Measurements from ENCODE around the gene MEF2A. TPM values are rescaled to one million over a fixed set of nuclear protein-coding genes. Genes with fewer than 3 reads are reported as not detected.

The MEF2A gene
- total and polyA plus RNA-seq, 8 donors, result 56.1 to 68.4 (median 63.0) TPM

DNA sequence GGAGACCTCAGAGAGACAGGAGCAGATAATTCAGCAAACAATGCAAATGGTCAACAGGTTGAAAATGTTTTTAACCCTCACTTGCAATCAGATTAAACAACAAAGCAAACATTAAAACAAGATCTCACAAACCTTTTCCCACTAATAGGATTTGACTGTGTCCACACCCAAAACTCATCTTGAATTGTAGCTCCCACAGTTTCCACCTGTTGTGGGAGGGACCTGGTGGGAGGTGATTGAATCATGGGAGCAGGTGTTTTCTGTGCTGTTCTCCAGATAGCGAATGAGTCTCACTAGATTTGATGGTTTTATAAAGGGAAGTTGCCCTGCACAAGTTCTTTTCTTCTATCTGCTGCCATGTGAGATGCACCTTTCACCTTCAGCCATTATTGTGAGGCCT, 168.8 kb downstream of the MEF2A start:
- TF ChIP-seq CTCF (IDR thresholded peaks at IDR 0.05), result no peak
- intact Hi-C loops (cut with DNase I), result no loop called here
- peaks cover 0 to 15% of the 10 kb centered on the region in 2 donors for H3K4me1 ChIP-seq
- H3K36me3 ChIP-seq, result no peaks in the 10 kb centered on the region
- ATAC-seq (no peak), DNase-seq (no peak)
- H3K4me3 ChIP-seq, result no peak overlapping the region
- H3K27ac ChIP-seq, result no peak overlapping the region
- no peaks in the 10 kb centered on the region for H3K9me3 ChIP-seq
- no peaks in the 10 kb centered on the region for H3K27me3 ChIP-seq

GRCh38 chr15:99735868-99736267, 170.1 kb downstream of the MEF2A start:
- Histone ChIP-seq H3K4me1 (peaks cover 0 to 15% of the 10 kb centered on the region in 2 donors), H3K9me3 (no peaks in the 10 kb centered on the region), H3K27me3 (no peaks in the 10 kb centered on the region), H3K27ac (no peak overlapping the region), H3K4me3 (no peak overlapping the region), H3K36me3 (no peaks in the 10 kb centered on the region)
- DNase-seq (no peak), ATAC-seq (no peak)
- intact Hi-C loops (cut with DNase I), result no loop called here
- TF ChIP-seq CTCF (IDR thresholded peaks at IDR 0.05), result no peak

- H3K36me3 ChIP-seq, result no peaks in the 10 kb centered on the region
- no peaks in the 10 kb centered on the region for H3K9me3 ChIP-seq
- no peaks in the 10 kb centered on the region for H3K27me3 ChIP-seq
- no peak overlapping the region for H3K27ac ChIP-seq
- TF ChIP-seq CTCF (IDR thresholded peaks at IDR 0.05), result no peak
- H3K4me1 ChIP-seq, result peaks cover 0 to 13% of the 10 kb centered on the region in 2 donors
- DNase-seq (no peak), ATAC-seq (no peak)
- no peak overlapping the region for H3K4me3 ChIP-seq
- intact Hi-C loops (cut with DNase I), result no loop called here
Measured at GRCh38 chr15:99736702-99737101, 170.9 kb downstream of the MEF2A start.

- DNase-seq (no peak), ATAC-seq (no peak)
- Histone ChIP-seq H3K36me3 (no peaks in the 10 kb centered on the region), H3K4me3 (no peak overlapping the region), H3K9me3 (no peaks in the 10 kb centered on the region), H3K27ac (no peak overlapping the region), H3K27me3 (no peaks in the 10 kb centered on the region), H3K4me1 (peaks cover 0 to 3% of the 10 kb centered on the region in 2 donors)
- TF ChIP-seq CTCF (IDR thresholded peaks at IDR 0.05), result no peak
- intact Hi-C loops (cut with DNase I), result no loop called here
Measured at GRCh38 chr15:99738021-99738847, 172.4 kb downstream of the MEF2A start.

DNA sequence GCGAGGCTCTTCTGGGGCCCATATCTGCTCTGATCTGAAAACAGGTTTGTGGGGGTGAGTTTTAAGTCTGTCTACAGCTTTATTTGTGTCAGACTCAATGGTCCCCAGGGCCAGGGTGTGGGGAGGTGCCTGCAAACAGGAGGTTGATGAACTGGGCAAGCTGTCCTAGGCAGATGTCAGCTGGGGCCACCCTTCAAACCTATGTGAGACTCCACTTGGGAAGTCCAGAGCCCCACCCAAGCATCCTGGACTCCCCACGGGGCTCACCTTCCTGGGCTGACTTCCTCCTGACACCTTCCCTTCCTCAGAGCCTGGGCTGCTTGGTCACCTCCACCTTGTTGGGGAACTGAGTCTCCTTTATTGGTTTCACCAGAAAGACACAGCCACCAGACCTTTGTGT, 176.1 kb downstream of the MEF2A start:
- DNase-seq, result no peak
- no peak for ATAC-seq
- intact Hi-C loops (cut with DNase I), result no loop called here
- H3K9me3 ChIP-seq, result no peaks in the 10 kb centered on the region
- no peaks in the 10 kb centered on the region for H3K4me1 ChIP-seq
- H3K4me3 ChIP-seq, result no peak overlapping the region
- H3K27me3 ChIP-seq, result no peaks in the 10 kb centered on the region
- TF ChIP-seq CTCF (IDR thresholded peaks at IDR 0.05), result no peak
- no peak overlapping the region for H3K27ac ChIP-seq
- H3K36me3 ChIP-seq, result no peaks in the 10 kb centered on the region
